GM18861 (cell line): Measurements from ENCODE around the gene RPL19.
"Not testable (repeated sequence)": the region's sequence is repeated elsewhere in the genome, so short reads cannot be mapped to it uniquely, and the experiment has no call there.

ENCODE experiments used
- ATAC-seq: cut with Tn5 transposase; IDR thresholded peaks from one replicate; pipeline ENCODE4 v1.9.1; 2021; ENCODE audit not compliant: unreplicated experiment

RPL19 gene

DNA sequence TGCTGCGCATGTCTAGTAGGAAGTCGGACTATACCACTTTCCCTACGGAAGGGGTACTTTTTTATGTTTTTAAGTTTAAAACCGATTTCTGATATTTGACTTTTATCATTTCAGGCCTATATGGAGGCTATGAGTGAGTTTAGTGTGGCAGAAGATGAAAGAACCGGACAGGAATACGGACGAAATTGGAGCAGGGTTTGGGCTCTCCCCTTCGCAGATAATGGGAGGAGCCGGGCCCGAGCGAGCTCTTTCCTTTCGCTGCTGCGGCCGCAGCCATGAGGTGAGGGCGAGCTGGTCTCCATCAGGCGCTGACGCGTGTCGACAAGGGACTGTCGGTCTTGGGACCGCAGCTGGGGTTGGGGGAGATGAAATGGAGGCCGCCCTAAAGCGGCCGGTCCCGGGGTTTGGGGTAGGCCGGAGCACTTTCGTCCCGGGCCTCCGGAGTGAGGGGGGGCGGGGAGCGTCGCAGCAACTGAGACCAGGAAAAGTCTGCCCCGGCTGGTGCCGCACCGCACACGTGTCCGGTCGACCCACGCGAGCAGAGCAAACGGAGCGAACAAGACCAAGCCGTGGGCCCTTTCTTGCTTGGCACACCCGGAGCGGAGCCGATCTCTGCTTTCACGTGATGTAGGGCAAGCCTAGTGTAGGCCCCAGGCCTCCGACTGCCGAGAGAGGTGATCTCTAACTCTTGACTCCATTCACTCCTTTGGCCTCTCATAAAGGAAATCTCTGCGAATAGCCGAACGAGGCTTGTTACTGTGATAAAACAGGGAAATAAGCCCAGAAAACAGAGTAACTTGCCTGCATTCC, at the start of gene RPL19:
Gene RPL19, plus strand, starts transcription at position 214 of the 810 bp plus-strand sequence. Its CDS starts 62 bp downstream, at position 276.
- ATAC-seq, result no peak

DNA sequence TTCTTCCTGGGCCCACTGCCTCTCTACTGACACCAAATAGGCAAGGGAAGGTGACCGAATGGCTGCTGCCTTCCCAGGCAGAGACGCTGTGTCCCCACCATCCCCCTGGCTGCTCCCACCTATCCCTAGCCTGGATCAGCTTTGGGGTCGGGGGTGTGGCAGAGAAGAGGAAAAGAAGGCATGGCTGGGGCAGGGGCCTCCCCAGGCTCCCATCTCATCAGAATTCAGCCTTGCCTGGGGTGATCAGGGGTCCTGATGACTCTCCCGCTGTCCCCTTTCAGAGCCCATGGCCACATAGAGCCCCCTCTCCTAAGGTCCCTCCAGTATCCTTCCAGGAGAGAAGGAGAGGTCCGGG, 49.3 kb upstream of the RPL19 start:
- no peak for ATAC-seq

DNA sequence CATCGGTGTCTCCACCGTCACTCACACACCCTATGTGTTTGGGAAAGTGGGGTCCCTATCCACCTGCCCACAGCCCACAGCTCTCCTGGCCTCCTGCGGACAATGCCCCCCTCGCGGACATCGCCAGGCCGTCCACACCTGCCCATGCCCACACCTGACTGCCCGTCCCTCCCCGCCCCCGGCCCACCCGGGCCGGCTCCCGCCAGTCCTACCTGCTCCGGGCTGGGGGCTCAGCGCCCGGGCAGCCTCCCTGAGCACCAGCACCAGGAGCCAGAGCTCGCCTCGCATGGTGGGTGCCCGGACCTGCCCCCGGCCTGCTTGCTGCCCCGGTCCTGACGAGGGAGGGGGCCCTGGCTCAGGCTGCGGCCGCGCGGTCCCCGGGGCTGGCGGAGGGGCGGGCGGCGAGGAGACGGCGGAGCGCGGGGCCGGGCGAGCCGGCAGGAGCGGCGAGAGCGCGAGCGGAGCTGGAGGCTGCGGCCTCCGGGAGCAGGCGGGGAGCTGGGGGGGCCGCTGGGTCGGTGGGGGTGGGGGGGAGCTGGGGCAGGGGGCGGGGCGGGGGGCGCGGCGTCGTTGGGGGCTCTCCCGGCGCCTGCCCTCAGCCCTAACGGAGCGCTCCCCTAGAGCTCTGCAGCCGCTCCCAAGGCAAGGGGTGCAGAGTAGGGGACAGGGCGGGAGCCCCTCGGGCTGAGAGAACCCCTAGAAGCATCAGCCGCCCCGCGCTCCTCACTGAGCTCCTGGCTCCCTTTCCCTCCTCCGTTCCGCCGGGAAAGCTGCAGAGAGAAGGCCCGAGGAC, 48.7 kb upstream of the RPL19 start, which contains the start of gene PLXDC1:
Gene PLXDC1, minus strand, starts transcription at position 488 of the 793 bp plus-strand sequence. Its CDS starts 200 bp downstream, at position 288.
- no peak for ATAC-seq

DNA sequence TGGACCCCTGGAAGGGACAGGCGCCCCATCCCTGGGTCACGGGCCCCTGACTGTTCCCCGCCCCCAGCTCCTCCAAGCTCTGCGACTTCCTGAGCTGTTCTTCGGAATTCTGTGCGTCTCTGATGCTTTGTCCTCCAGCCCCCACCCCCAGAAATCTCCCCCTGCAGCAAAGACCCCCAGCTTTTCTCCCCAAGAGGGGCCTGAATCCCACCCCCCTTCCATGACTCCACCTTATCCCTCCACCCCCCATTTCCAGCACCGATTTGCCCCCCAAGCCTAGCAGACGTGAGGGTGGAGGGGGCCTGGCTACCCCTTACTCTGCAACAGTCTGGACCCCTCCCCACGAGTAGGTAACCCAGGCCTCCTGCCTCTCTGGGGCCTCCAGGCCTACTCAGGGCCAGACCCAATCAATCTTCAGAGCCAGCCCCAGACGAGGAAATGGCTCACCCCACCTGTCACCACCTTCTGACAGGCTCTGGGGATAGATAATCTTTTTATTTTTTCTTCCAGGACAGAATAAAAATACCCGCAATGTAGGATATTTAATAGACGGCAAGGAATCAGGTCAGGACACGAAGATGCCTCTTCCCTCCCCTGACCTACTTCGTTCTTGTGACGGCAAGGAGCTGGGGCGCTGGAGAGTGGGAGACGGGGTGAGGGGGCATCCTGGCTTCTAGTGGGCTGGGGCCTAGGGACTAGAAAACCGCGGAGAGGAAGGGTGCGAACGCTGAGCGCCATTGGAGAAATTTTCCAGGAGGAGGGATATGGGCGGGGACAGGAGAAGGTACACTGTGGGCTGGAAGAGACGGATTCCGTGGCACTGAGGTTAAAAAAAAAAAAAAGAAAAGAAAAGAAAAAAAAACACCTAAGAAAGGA, 47.9 kb upstream of the RPL19 start:
- ATAC-seq, result no peak

DNA sequence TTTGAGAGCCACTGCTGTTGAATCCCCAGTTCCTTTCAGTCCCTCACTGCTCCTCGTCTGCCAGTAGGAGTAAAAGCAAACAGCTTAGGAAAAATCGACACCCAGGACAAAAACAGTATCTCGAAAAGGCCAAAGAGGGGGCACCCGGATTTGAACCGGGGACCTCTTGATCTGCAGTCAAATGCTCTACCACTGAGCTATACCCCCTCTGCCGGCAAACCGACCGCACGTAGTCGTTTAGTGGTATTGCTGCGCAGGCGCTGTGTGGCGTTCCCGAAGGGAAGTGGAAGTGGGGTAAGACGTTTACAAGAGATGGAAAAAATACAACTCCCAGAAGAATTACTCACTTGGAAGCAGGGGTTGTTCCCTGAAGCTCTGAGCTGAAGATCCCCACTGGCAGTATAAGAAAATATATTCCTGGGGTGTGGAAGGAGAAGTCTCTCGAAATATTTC, 46.5 kb upstream of the RPL19 start:
- ATAC-seq, result peak; percentile 43

DNA sequence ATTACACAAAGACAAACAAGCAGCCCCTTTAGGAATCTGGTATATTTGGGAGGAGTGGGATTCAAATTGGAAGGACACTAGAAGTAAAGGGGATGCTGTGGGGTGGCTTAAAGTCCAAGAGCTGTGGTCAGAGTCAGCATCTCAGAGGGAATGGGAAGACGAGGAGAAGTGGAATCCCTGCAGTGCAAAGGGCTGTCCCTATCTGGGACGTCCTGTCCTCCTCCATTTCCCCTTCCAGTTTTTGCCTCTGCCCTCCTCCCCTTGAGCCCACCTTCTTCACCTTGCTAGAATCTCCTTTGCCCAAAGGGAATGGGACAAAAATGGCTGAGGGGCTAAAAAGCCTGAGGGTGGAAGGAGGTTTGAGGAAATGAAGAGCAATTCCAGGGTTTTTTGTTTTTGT, 44.4 kb upstream of the RPL19 start:
- ATAC-seq, result no peak

DNA sequence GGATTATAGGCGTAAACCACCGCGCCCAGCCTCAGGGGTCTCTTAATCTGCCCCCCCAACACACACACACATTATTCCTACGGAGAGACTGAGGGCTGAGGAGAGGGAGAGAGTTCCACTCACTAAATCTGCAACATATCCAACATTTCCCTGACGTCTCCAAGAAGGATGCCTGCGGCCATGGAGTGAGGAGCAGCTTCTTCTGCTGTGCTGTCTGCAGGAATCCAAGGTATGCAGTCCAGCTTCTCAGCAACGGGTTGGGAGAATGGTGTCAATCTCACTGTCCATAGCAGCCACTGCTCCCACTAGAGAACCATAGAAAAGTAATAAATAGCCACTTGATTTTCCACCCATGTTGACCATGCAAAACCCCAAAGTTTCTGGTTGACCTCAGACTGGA, 43.6 kb upstream of the RPL19 start:
- ATAC-seq, result no peak

DNA sequence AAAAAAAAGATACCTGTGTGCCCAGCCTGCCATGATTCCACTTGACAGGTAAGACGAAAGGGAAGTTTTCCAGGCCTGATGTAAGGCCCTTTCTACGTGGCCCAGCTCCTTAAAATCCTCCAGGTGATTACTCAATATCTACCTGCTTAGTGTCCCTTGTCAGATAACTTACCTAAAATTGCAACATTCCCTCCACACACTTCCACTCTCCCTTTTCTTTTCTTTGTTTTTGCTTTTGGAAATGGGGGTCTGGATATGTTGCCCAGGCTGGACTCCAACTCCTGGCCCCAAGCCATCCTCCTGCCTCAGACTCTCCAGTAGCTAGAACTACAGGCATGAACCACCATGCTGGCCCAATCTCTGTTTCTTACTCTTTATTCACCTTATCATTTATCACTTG, 41.5 kb upstream of the RPL19 start:
- ATAC-seq, result no peak

DNA sequence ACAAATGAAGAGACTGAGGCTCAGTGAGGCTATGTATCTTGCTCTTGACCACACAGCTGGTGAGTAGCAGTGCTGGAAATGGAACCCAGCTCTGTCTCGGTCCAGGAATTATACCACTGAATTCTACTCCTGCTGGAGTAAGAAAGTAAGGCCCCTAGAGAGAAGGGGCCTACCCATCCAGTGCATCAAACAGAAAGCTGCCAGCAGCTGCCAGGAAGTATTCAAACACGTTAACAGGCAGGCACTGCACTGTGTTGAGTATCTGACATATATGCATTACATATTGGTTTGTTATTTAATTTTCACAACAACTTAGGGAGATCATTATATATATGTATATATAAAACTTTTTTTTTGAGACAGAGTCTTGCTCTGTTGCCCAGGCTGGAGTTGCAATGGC, 38.1 kb upstream of the RPL19 start:
- ATAC-seq, result no peak

DNA sequence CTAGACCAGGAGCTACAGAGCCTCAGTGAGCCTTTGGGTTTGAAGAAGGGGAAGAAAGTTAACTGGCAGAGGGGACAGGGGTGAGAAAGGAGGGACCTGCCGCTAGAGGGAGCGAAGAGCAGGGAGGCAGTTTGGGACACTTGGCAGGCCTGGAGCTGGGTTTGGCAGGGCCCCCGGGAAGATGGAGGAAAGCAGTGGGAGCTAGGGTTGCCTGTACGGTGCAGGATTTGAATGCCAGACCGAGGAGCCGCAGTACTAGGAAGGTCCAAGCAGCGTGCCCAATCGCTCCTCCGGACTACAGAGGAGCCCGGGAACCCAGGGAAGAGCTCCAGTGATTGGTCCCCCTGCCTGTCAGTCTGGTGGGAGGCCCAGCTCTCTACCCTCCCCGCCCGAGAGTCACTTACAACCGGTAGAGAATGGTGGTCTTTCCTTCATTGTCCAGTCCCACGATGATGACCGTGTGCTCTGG, 35.4 kb upstream of the RPL19 start:
- no peak for ATAC-seq

DNA sequence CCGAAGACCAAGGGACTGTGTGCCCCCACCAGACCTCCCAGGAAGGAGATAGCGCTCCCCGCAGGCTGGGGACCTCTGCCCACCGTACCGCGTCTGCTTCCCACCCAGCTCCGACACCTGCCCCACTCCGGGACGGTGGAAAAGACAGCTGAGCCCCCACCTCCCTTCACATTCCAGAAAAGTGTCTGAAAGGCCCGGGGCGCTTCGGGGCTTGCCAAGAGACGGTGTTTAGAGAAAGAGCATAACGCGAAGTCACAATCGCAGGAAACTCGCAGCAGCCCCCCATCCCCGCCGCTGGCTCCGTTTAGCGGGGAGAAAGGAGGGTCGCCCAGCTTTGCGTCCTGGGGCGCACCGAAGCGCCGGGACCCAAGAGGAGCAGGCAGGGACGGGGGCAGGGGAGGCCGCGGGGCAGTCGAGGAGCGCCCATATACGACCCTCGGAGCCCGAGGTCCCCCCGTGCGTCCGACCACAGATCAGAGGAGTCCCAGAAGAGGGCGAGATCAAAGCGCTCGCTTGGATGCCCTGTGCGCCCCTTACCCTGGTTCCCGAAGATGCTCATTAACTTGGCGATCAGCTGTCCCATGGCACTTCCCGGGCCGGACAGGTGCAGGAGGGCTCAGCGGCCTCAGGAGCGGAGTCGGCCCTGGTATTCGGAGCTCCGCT, 34.8 kb upstream of the RPL19 start:
- ATAC-seq, result no peak

DNA sequence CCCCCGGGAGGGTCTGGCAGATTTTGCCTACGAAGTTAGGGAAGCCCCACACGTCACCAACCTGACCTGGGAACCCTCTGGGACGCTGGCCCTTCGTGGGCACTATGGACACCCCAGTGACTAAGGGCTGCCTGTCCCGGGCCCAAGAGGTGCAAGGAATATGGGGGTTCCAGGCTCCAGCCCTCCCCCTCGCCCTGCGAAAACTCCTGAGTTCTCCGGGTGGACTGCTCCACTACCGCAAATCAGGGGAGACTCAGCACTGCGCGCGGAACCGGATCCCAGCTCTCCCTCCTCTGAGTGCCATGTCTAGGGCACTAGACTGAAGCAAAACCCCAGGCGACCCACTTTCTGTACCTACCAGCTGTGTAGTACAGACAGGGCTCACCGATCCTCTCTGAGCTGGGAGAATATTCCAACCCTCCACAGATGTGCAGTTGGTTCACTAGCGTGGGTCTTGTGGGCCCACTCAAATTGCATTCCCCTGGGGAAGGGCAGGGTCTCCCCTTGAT, 34.2 kb upstream of the RPL19 start, which contains the start of gene ARL5C:
Gene ARL5C, minus strand, starts transcription at position 321 of the 509 bp plus-strand sequence. CDS start 401 bp downstream, outside the sequence.
- no peak for ATAC-seq

DNA sequence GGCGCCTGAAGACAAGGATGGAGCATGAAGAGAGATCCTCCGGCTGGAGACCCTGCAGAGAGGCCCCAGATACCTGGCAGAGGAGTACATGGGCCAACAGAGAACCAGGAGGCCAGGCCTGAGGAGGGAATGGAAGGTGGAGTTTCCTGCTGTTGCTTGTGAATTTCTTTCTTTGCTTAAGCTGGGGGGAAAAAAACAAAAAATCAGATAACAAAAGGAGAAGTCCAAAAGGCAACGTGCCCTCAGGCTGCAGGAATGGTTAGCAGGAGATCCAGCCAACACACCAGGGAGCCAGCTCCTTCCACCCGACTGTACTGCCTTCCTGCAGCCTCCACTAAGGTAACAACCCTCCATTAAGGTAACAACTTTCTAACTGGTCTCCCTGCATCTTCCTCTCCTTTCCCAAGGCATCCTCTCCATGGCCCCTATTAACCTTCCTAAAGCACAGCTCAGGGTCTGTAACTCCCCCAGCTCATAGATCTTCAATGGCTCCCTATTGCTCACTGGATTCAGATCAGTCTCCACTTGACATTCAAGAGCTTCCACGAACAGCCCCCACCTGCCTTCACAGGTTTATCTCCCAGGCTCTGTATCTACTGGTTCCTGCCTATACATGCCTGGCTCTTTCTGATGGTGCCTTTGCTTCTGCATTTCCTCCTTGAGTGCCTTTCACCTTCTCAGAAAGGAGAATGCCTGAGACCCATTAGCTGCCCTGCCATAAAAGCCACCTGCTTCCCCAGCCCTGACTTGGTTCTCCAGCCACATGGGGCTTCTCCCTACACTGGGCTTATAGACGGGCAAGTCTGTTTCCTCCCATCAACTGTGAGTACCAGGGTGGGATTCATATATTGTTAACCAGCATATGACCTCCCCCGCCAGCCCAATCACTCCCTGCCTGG, 33.4 kb upstream of the RPL19 start:
- no peak for ATAC-seq

DNA sequence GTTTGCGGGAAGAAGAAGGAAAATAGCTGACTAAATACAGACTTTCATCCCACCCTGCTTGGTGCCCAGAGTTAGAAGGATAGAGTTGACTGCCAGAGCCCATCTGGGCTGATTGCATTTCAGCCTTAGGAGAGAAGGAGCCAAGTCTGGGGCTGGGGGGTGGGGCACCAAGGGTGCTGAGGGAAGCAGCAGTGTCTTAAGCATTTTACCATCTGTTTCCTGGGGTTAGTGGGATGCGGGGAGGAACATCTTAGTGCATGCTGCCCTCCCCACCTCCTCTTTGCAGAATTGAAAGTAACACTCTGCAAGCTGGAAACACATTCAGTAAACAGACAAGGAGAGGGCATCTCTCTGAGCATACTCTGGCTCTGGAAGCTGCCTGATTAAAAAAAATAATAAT, 32.6 kb upstream of the RPL19 start:
- no peak for ATAC-seq

DNA sequence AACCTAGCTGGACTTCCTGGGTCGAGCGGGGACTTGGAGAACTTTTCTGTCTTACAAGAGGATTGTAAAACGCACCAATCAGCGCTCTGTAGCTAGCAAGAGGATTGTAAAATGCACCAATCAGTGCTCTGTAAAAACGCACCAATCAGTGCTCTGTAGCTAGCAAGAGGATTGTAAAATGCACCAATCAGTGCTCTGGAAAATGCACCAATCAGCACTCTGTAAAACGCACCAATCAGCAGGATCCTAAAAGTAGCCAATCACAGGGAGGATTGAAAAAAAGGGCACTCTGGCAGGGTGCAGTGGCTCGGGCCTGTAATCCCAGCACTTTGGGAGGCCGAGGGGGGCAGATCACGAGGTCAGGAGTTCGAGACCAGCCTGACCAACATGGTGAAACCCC, 31.6 kb upstream of the RPL19 start:
- not testable (repeated sequence) for ATAC-seq

DNA sequence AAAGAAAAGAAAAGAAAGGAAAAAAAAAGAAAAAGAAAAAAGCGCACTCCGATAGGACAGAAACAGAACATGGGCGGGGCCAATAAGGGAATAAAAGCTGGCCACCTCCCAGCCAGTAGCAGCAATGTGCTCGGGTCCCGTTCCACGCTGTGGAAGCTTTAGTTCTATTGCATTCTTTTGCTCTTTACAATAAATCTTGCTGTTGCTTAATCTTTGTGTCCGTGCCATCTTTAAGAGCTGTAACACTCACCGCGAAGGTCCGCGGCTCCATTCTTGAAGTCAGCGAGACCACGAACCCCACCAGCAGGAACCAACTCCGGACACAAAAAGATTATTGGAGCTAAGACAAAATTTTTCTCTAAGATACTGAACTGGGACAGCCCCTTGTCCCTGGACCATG, 31.0 kb upstream of the RPL19 start:
- no peak for ATAC-seq

DNA sequence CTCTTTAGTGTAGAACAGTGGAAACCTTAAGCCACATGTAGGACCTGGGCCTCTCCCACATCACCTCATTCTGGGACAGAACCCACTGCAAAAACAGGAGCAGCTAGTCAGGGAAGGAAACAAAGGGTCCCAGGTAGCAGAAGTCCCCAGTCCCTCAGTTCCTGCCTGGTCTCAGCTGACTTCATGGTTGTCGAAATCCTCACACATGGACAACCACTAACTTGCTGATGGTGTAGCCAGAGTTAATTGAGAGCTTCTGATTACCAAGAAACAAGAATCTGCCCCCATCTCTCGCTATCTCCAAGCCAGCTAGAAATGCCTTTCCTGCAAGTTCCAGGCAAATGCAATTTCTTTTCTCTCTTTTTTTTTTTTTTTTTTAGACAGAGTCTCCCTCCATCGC, 30.6 kb upstream of the RPL19 start:
- ATAC-seq, result no peak

DNA sequence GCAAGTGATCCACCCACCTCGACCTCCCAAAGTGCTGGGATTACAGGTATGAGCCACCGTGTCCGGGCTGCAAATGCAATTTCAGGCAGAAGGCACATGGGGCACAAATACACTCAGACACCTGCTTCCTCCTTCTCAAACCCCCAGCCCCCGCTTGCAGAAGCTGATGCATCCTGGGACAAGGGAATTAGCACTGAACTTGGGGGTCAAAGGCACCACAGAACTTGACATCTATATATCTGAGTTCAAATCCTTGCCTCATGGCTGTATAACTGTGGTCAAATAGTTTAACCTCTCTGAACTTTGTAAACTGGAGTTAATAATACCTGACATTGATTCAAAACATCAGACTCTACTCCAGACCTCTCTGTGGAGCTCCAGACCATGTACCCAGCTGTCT, 30.0 kb upstream of the RPL19 start:
- no peak for ATAC-seq

DNA sequence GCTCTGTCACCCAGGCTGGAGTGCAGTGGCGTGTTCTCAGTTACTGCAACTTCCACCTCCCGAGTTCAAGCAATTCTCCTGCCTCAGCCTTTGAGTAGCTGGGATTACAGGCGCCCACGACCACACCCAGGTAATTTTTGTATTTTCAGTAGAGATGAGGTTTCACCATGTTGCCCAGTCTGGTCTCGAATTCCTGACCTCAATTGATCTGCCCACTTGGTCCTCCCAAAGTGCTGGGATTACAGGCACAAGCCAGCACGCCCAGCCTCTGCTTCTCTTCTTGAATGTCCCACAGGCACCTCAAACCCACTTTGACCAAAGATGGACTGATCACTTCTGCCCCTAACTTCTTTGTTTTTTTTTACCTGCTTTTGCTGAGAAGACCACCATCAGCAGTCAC, 29.5 kb upstream of the RPL19 start:
- no peak for ATAC-seq
